Duodenal mucosa (tissue), 2 donors: Measurements from ENCODE around the gene SPINDOC.
A peak's percentile ranks its signal among the peaks of the same experiment; 100 is the strongest.

Source experiments
- H3K27ac ChIP-seq: one replicate; pipeline ENCODE4 v1.7.0; 2013; ENCODE audit warnings: low read depth, low read length
- H3K27me3 ChIP-seq, 2 donors: one replicate each; pipeline ENCODE4 v1.7.0; 2013; ENCODE audit warnings: low read length in 2 of 2, control low read depth in 1 of 2; ENCODE audit not compliant: insufficient read depth in 2 of 2, control insufficient read depth in 1 of 2
- H3K36me3 ChIP-seq, 2 donors: one replicate each; pipeline ENCODE4 v1.7.0; 2013; ENCODE audit warnings: low read length in 2 of 2, control low read depth in 1 of 2; ENCODE audit not compliant: insufficient read depth in 2 of 2, control insufficient read depth in 1 of 2
- H3K4me1 ChIP-seq, 2 donors: one replicate each; pipeline ENCODE4 v1.7.0; 2013; ENCODE audit warnings: low read length in 2 of 2, control low read depth in 1 of 2; ENCODE audit not compliant: insufficient read depth in 2 of 2, control insufficient read depth in 1 of 2
- H3K4me3 ChIP-seq, 2 donors: one replicate each; pipeline ENCODE4 v1.7.0; 2013; ENCODE audit warnings: low read length in 2 of 2, low read depth in 1 of 2
- H3K9ac ChIP-seq, 2 donors: one replicate each; pipeline ENCODE4 v1.7.0; 2013; ENCODE audit warnings: low read length in 2 of 2, low read depth in 1 of 2
- H3K9me3 ChIP-seq, 2 donors: one replicate each; pipeline ENCODE4 v1.7.0; 2013; ENCODE audit warnings: low read length in 2 of 2, control low read depth in 1 of 2; ENCODE audit not compliant: control insufficient read depth in 1 of 2

Gene SPINDOC

GRCh38 chr11:63813035-63813562, at the start of gene SPINDOC:
SPINDOC (plus strand) TSS chr11:63813456; CDS start chr11:63813687, 231 bp downstream.
- Histone ChIP-seq H3K36me3 (peaks cover 0 to 8% of the 10 kb centered on the region in 2 donors), H3K4me1 (peaks cover 16 to 18% of the 10 kb centered on the region in 2 donors), H3K9me3 (no peaks in the 10 kb centered on the region)

GRCh38 chr11:63763496-63764339, 49.5 kb upstream of the SPINDOC start:
- Histone ChIP-seq H3K27ac (no peak overlapping the region), H3K9ac (no peak overlapping the region), H3K36me3 (peaks cover 0 to 7% of the 10 kb centered on the region in 2 donors), H3K27me3 (no peaks in the 10 kb centered on the region), H3K4me1 (peaks cover 24 to 33% of the 10 kb centered on the region in 2 donors), H3K9me3 (no peaks in the 10 kb centered on the region), H3K4me3 (no peak overlapping the region)

More at GRCh38 chr11:63813035-63813562, at the start of gene SPINDOC:
- Histone ChIP-seq H3K27me3 (no peaks in the 10 kb centered on the region), H3K9ac (peak within 1 kb of the TSS; percentile 69 to 82), H3K27ac (no peak within 1 kb of the TSS), H3K4me3 (peak within 1 kb of the TSS; percentile 81 to 90)

GRCh38 chr11:63764340-63764678, 48.9 kb upstream of the SPINDOC start:
- Histone ChIP-seq H3K4me1 (peaks cover 24 to 33% of the 10 kb centered on the region in 2 donors), H3K9me3 (no peaks in the 10 kb centered on the region), H3K4me3 (no peak overlapping the region), H3K36me3 (peaks cover 0 to 6% of the 10 kb centered on the region in 2 donors), H3K27me3 (no peaks in the 10 kb centered on the region), H3K9ac (no peak overlapping the region), H3K27ac (no peak overlapping the region)

- Histone ChIP-seq H3K9me3 (no peaks in the 10 kb centered on the region), H3K27ac (no peak overlapping the region), H3K9ac (no peak overlapping the region), H3K36me3 (peaks cover 0 to 6% of the 10 kb centered on the region in 2 donors), H3K4me1 (peaks cover 27 to 39% of the 10 kb centered on the region in 2 donors), H3K4me3 (peak overlapping the region in 1 of 2 donors; percentile 16), H3K27me3 (peaks cover 0 to 6% of the 10 kb centered on the region in 2 donors)
Measured at GRCh38 chr11:63764679-63765647, 48.3 kb upstream of the SPINDOC start.

GRCh38 chr11:63765688-63766241, 47.5 kb upstream of the SPINDOC start:
- Histone ChIP-seq H3K9ac (no peak overlapping the region), H3K36me3 (peaks cover 0 to 2% of the 10 kb centered on the region in 2 donors), H3K27ac (no peak overlapping the region), H3K27me3 (peaks cover 0 to 9% of the 10 kb centered on the region in 2 donors), H3K9me3 (no peaks in the 10 kb centered on the region), H3K4me3 (peak overlapping the region in 1 of 2 donors; percentile 16), H3K4me1 (peaks cover 31 to 40% of the 10 kb centered on the region in 2 donors)

- H3K27ac ChIP-seq: no peak overlapping the region
- H3K27me3 ChIP-seq: peaks cover 4 to 9% of the 10 kb centered on the region in 2 donors
- peak overlapping the region in 1 of 2 donors; percentile 87 for H3K4me3 ChIP-seq
- no peak overlapping the region for H3K9ac ChIP-seq
- H3K36me3 ChIP-seq: no peaks in the 10 kb centered on the region
- no peaks in the 10 kb centered on the region for H3K9me3 ChIP-seq
- H3K4me1 ChIP-seq: peaks cover 31 to 40% of the 10 kb centered on the region in 2 donors
Measured at GRCh38 chr11:63766531-63767235, 46.6 kb upstream of the SPINDOC start.

GRCh38 chr11:63767267-63767564, 46.0 kb upstream of the SPINDOC start:
- Histone ChIP-seq H3K4me3 (peak overlapping the region; percentile 79 to 87), H3K9ac (peak overlapping the region in 1 of 2 donors; percentile 63), H3K36me3 (no peaks in the 10 kb centered on the region), H3K4me1 (peaks cover 31 to 39% of the 10 kb centered on the region in 2 donors), H3K27ac (no peak overlapping the region), H3K27me3 (peaks cover 4 to 9% of the 10 kb centered on the region in 2 donors), H3K9me3 (no peaks in the 10 kb centered on the region)

- Histone ChIP-seq H3K4me3 (peak overlapping the region; percentile 79 to 87), H3K27me3 (peaks cover 4 to 9% of the 10 kb centered on the region in 2 donors), H3K9ac (peak overlapping the region; percentile 60 to 63), H3K4me1 (peaks cover 31 to 37% of the 10 kb centered on the region in 2 donors), H3K36me3 (no peaks in the 10 kb centered on the region), H3K27ac (peak overlapping the region; percentile 1), H3K9me3 (no peaks in the 10 kb centered on the region)
Measured at GRCh38 chr11:63767565-63768236, 45.6 kb upstream of the SPINDOC start.
